ENCODE measurements around the gene UBE2U. TPM values are rescaled to one million over a fixed set of nuclear protein-coding genes. Genes with fewer than 3 reads are reported as not detected.

The UBE2U gene
- polyA plus RNA-seq, 1 experiment = not detected

- no peak for DNase-seq (ENCODE audit: low read depth)
- no peak for TF ChIP-seq CTCF (IDR thresholded peaks at IDR 0.05; ENCODE audit: insufficient read depth, low read depth, low read length)
- no peaks in the 10 kb centered on the region for H3K36me3 ChIP-seq (ENCODE audit: control insufficient read depth, insufficient read depth, low read length)
- H3K27me3 ChIP-seq (ENCODE audit: control insufficient read depth, insufficient read depth, low read length) = no peaks in the 10 kb centered on the region
- H3K4me3 ChIP-seq (ENCODE audit: low read depth, low read length) = no peak overlapping the region
- ChIA-PET POLR2A (no interaction called here), CTCF (no interaction called here)
Measured at GRCh38 chr1:64315402-64315801, 112.0 kb downstream of the UBE2U start.

All from BJ (cell line).